Tongue (tissue), 2 donors: ENCODE results near the gene ZFAND2A. TPM values are rescaled to one million over a fixed set of nuclear protein-coding genes. Genes with fewer than 3 reads are reported as not detected.
"Not testable (repeated sequence)": the region's sequence is repeated elsewhere in the genome, so short reads cannot be mapped to it uniquely, and the experiment has no call there.

Experiments used
- DNase-seq: peaks from one replicate; pipeline ENCODE4 v3.0.0-alpha.2; 2015
- total RNA-seq: library from RNA; depleted of rRNA; stranded (reverse); fragments of >200 nt; gene quantifications from one replicate; pipeline ENCODE4 v1.2.3, GENCODE V29; 2014

The ZFAND2A gene, protein sequence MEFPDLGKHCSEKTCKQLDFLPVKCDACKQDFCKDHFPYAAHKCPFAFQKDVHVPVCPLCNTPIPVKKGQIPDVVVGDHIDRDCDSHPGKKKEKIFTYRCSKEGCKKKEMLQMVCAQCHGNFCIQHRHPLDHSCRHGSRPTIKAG
- 16.1 TPM for total RNA-seq

DNA sequence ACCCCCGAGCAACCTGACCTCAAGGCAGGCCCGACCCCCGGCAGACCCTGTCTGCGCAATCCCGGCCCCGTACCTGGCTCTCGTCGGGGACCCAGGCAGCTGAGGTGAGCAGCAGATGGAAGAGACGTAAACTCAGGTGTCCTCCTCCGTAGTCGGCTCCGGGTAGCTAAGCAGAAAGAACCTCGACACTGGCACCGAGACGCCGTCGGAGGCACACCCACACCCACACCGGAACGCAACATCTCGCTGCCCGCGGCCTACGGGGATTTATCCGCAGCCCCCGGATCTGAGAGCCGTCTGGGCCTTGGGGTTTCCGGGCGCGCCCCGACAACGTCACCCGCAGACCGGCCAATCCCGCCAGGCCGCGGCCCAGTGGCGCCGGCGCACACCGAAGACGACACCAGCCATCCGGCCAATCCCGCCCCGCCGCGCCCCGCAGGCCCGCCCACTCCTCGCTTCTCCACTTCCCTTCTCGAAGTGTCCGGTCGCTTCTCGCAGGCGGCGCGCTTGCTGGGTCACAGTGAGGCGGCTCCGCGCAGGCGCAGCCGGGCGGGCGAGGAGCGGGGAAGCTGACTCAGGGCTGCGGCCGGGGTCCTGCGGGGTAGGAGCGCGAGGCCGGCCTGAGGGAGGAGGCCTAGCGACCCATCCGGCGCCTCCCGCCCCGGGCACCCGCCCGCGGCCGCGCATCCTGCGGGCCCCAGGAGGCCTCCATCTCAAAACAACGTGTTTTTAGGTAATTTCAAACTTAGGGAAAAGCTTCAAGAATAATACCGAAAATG, at the start of gene ZFAND2A:
Gene ZFAND2A, minus strand, starts transcription at position 306 of the 779 bp plus-strand sequence. CDS start 1,984 bp downstream, outside the sequence.
- peak; percentile 99 for DNase-seq

DNA sequence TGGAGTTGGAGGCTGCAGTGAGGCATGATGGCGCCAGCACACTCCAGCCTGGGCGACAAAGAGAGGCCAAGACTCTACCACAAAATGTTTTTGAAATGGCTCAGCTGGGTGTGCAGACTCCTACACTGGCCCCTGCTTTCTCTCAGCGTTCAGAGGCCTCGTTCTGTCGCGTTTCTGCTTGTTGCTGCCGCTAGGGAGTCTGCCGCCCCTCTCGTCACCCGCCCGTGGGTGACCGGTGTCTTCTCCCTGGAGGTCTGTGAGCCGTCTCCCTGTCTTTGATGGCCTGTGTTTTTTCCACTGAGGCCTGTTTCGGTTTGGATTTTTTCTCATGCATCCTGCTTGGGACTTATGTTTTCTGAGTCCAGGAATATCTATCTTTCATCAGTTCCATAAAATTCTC, 49.1 kb upstream of the ZFAND2A start:
- no peak for DNase-seq

DNA sequence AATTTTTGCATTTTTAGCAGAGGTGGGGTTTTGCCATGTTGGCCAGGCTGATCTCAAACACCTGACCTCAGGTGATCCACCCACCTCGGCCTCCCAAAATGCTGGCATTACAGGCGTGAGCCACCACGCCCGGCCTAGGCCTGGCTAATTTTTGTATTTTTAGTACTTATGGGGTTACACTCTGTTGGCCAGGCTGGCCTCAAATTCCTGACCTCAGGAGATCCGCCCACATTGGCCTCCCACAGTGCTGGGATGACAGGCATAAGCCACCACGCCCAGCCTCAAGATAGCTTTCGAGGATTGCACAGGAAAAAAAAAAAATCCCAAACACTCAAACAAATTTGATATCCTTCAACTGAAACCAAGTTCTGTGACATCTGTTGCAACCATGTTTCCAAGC, 45.7 kb upstream of the ZFAND2A start:
- not testable (repeated sequence) for DNase-seq

DNA sequence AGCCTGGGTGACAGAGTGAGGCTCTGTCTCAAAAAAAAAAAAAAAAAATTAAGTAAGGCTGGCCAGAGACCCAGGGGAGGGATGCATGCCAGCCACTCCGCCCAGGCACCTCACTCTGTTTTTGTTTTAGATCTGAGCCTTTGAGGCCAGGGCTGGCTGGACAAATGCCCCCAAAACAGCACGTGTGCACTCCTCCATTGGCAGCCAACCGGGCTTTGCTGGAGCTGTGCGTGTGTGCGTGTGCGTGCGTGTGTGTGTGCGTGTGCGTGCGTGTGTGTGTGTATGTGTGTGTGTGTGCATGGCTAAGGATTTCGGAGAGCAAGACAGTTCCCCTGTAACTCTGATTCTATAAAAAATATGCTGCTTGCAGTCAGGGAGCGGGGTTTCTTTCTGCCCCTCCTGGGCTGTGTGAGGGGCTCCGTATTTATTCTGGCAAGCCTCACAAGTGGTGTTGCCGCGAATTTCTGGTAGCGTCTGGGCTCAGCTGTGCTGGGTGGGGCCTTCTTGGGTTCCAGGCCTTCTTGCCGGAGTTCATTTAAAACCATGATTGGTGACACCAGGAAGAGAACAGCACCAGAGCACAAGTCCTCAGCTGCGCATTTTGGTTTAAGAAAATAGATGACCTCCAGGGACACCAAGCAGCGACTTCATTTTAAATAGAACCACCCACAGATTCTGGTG, 44.6 kb upstream of the ZFAND2A start:
- peak; percentile 51 for DNase-seq

DNA sequence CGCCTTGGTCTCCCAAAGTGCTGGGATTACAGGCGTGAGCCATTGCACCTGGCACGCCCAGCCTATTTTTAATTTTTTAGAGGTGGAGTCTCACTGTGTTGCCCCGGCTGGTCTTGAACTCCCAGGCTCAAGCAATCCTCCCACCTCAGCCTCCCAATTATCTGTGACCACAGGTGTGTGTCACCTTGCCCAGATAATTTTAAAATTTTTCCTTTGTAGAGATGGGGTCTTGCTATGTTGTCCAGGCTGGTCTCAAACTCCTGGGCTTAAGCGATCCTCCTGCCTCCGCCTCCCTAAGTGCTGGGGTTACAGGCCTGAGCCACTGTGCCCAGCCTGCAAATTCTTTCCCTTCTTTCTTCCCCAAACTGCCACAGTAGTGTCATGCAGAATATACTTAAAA, 42.9 kb upstream of the ZFAND2A start:
- not testable (repeated sequence) for DNase-seq

DNA sequence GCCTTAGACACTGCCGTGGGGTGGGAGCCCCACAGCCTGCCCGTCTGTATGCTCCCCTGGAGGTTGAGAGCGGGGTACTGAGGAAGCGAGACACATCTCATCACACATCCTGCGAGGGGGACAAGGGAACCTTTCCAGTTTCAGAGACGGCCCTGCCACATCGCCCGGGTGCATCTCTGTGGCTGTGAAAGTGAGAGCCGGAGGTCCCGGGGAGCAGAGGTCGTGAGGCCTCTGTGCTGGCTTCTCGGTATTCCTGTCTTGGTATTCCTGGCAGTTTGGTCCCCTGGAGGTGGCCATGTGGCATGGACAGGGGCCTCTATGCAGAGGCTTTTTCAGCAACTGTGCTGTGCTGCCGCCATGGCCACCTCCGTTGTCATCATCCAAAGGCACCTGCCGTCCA, 41.9 kb upstream of the ZFAND2A start:
- DNase-seq = no peak

DNA sequence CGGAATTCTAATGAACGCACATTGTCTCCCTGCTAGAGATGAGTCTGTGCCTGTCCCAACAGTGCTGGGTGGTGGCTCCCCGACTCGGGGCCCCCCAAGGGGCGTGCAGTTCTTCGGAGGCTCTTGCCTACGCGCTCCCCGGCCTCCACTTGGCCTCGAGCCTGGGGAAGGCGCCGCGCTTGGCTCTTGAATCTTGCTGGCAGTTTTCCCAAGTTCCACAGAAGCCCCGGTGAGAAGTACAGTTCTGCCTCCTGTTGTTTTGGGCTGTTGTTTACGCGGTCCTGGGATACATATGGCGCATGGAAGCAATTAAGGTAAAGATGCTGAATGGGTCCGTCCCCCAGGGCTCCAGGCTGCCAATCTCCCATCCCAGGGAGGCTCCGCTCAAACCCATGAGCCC, 40.0 kb upstream of the ZFAND2A start:
- DNase-seq = peak; percentile 85

DNA sequence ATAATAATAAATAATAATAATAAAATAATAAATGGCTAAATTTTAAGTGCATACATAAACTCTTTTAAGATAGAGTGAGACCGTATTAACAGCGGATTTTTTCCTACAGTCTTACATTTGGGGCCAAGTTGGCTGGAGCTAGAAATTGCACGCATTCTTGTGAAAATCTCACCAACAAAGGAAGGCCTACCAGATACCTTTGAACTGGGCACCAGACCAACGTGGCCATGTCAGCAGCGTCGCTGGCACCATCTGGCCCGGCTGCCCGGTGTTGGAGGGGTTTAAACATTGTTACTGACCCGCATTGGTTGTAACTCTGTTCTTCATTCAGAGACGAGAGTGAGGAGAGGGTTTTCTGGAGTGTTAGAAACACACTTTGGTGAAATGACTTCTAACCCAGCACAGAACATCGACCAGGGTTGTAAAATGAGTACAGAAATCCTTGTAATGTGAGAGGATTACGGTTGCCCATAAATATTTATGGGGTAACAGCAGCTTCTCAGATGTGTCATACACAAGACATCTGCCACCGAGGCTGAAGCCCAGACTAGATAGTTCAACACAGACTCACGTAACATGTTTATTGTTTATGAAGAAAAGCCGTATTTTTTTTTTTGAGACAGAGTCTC, 38.1 kb upstream of the ZFAND2A start:
- peak; percentile 67 for DNase-seq

DNA sequence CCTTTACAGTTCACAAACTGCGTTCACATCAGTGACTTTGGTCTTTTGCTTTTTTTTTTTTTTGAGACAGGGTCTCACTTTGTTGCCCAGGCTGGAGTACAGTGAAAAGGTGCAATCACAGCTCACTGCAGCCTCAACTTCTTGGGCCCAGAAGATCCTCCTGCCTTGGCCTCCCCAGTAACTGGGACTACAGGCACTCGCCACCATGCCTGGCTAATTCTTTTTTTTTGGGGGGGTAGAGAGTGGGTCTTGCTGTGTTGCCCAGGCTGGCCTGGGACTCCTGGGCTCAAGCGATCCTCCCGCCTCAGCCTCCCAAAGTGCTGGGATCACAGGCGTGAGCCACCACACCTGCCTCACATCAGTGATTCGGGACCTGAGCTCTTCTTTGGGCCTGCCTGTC, 37.0 kb upstream of the ZFAND2A start:
- DNase-seq = no peak

DNA sequence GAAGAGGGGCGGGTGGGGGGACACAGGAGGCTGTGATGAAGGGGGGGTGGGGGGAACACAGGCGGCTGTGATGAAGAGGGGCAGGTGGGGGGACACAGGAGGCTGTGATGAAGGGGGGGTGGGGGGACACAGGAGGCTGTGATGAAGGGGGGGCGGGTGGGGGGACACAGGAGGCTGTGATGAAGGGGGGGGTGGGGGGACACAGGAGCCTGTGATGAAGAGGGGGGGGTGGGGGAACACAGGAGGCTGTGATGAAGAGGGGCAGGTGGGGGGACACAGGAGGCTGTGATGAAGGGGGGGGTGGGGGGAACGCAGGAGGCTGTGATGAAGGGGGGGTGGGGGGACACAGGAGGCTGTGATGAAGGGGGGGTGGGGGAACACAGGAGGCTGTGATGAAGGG, 36.4 kb upstream of the ZFAND2A start:
- DNase-seq = not testable (repeated sequence)

DNA sequence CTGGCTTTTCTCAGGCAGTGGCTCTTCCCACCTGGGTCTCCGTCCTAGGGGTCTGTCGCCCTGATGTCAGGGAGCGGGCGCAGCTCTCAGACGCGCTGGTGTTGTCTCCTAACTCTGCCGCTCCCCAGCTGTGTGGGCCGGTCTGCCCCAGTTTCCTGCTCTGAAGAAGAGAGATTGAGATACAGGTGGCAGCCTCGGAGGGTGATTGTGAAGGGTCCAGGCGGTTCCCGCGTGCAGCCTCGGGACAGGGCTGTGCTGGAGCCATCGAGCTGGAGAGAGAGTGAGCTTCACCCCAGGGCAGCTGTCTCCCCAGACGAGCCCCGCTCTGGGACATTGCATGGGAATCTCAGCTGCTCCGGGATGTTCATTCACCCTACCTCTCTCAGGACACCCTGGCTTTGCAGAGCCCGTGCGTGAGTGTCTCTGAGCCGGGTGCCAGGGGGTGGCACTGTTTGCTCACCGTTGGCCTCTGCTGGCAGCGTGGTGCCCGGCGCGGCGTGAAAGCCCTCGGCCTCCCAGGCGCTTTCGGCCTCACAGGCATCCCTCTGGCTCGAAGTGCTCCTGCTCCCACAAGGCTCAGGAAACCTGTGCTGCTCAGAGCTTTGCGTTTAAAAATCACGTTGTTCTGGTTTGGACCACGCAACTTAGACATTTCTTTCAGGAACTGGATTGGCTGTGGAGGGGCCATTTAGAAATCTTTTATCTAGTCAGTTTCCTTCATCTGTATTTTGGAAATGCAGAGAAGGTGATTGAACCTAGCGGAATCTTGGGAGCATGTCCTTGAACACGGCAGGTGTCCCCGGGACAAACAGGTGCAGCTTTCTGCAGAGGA, 33.8 kb upstream of the ZFAND2A start:
- DNase-seq = peak; percentile 75

DNA sequence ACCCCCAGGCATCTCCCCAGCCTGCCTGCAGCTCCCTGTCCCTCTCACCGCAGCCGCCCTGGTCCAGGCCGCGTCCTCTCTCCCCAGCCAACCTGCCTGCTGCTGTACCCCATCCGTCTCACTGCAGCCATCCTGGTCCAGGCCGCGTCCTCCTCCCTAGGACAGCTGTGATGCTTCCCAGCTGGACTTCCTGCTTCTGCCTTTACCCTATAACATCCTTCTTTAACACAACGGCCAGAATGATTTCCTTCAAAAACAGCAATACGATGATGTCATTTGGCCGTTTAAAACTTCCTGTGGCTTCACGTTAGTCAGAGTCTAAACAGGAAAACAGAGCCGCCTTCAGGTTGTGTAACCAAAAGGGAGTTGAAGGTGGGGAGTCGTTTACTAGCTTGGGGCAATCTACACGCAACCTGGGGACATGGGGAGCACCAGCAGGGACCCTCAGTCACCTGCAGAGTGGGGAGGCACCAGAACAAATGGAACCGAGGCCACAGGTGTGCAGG, 32.2 kb upstream of the ZFAND2A start:
- peak; percentile 46 for DNase-seq

DNA sequence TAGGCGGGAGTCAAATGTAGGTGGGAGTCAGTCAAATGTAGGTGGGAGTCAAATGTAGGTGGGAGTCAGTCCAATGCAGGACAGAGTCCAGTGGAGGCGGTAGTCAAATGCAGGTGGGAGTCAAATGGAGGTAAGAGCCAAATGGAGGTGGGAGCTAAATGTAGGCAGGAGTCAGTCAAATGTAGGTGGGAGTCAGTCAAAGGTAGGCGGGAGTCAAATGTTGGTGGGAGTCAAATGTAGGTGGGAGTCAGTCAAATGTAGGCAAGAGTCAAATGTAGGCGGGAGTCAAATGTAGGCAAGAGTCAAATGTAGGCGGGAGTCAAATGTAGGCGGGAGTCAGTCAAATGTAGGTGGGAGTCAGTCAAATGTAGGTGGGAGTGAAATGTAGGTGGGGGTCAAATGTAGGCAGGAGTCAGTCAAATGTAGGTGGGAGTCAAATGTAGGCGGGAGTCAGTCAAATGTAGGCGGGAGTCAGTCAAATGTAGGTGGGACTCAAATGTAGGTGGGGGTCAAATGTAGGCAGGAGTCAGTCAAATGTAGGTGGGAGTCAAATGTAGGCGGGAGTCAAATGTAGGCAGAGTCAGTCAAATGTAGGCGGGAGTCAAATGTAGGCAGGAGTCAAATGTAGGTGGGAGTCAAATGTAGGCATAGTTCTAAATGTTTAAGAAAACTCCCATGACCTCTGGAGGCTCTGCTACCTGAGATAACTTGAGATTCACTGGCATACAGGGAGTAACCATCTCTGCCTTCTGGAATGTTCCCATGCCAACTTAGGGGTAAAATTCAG, 30.2 kb upstream of the ZFAND2A start:
- DNase-seq = no peak

DNA sequence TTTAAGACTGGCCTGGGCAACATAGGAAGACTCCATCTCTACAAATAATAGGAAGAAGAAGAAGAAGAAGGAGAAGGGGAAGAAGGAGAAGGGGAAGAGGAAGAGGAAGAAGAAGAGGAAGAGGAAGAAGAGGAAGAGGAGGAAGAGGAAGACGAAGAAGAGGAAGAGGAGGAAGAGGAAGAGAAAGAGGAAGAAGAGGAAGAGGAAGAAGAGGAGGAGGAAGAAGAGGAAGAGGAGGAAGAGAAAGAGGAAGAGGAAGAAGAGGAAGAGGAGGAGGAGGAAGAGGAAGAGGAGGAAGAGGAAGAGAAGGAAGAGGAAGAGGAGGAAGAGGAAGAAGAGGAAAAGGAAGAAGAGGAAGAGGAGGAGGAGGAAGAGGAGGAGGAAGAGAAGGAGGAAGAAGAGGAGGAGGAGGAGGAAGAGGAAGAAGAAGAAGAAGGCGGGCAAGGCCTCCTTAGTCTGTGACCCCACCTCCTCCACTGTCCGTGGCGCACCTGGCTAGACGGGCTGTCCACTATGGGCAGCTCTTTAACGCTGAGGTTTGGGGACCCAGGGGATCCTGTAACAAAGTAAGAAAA, 28.8 kb upstream of the ZFAND2A start:
- DNase-seq = no peak

DNA sequence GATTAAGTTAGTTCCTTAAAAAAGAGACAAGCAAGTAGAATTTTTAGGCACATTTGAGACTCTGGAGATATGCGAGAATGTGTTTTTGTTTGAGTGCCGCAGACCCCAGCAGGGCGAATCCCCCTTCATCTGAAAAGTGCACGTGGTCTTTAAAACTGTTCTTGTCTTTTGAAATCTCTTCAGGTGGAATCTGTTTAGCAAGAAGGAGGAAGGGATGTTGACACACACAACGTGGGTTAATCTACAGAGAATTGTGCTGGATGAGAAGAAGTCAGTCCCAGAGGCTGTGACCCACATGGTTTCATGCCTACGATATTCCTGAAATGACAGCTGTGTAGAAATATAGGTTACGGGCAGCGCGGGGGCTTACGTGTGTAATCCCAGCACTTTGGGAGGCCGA, 27.1 kb upstream of the ZFAND2A start:
- DNase-seq = no peak

DNA sequence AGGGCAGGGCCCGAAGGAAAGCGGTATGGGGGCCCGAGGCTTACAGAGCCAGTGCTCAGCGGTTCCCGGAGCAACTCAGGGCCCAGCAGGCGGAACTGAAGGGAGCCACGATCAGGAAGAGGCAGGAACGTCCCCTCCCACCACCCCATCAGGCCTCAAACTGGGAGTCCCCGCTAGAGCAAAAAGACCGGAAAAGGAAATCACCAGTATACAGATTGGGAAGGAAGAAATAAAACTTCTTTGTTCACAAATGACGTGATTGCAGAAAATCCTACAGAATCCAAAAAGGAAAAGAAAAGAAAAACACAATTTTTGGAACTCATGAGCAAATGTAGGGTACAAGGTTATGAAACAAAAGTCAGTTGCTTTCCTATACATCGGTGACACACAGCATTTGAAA, 21.6 kb upstream of the ZFAND2A start:
- no peak for DNase-seq

DNA sequence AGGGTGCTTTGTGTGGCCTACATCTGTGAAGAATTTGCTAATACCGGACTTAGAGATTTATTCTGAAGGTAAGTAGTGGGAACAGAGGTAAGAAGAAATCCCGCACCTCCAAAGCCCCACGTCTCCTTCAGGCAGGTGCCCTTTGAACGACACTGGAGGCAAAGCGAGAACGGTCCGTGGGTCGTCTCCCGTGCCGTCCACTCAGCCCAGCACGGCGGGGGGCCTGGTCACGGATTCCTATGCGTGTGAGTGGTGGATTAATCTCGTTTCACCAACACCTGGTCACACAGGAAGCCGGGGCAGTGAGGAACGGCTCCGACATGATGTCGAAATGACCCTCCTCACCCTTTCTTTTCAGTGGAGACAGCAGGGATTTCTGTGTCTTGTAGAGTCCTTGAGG, 21.0 kb upstream of the ZFAND2A start:
- no peak for DNase-seq

DNA sequence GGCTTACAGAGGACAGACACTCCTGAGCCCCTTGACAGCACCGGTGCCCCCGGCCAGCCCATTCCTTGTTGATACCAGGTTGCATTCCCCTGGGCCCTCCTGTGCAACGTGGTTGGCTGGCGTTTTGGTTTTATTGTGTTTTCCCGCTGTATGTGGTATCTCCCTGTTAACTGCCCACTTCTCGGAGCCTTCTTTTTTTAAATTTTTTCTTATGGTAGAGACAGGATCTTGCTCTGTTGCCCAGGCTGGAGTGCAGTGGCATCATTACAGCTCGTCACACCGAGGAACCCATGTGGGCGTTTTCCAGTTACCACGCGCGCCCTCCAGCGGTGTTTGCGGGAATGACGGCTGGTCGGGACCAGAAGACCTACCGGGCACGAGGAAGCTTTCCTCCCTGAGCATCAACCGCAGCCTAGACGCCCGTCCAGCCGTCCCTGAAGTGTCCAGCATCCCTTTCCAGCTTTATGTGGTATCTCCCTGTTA, 16.9 kb upstream of the ZFAND2A start:
- peak; percentile 60 for DNase-seq

DNA sequence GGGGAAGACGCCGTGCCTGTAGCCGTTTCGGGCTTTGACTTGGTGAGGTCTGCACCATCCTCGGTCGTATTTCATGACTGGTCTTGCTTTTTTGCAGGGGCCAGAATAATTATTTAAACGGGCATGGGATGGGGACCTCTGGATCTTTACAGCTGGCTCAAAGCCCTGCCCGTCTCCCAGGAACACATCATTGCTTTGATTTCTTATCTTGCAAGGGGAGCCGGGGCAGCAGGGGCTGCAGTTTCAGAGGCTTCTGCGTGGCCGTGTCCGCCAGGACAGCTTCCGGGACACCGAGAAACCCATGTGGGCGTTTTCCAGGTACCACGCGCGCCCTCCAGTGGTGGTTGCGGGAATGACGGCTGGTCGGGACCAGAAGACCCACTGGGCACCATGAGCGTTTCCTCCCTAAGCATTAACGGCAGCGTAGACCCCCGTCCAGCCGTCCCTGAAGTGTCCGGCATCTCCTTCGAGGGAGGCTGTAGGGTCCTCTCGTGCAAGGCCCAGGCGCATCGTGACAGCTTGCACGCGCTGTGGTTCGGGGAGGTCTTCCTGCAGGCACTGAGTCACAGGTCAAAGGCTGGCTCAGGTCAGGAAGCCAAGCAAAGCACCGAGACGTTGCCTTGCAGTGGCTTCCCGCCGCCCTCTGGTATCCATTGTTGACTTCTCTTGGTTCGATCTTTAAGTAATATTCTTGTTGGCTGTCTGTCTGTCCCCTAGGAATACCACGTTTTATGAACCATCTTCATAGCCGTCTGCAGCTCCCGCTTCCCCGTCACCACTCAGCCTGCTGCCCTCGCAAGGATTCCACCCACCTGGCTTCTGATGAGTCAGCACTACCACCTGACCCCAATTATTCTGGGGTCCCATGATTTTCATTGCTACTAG, 16.2 kb upstream of the ZFAND2A start:
- peak; percentile 86 for DNase-seq

DNA sequence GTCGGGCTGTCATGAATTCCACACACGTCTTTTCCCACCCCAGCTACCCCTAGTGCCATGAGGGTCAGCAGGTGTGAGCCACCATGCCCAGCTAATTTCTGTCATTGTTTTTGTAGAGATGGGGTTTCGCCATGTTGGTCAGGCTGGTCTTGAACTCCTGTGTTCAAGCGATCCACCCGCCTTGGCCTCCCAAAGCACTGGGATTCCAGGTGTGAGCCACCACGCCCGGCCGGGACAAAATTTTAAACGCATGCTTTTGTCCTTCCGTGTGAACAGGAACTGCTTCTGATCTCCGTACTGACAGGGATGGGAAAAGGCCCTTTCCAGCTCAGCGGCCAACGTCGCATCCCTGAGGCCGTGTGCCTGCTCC, 15.6 kb upstream of the ZFAND2A start:
- no peak for DNase-seq
